SK-N-SH (cell line): ENCODE measurements around the gene POLR3C. TPM values are rescaled to one million over a fixed set of nuclear protein-coding genes. Genes with fewer than 3 reads are reported as not detected.

Experiments
- CTCF ChIA-PET: fragments of 300-600, 350-600 bp; formaldehyde crosslinking; extraction: SDS; loops from one replicate; lab custom pipeline; 2021; lab: Yijun Ruan, JAX
- POLR2A ChIA-PET: fragments of 350-600 bp; sonication (Branson Sonifier 250); formaldehyde crosslinking; extraction: SDS; loops from one replicate; lab custom pipeline; 2020; ENCODE audit warnings: antibody characterized with exemption, inconsistent platforms; lab: Yijun Ruan, JAX
- DNase-seq: peaks from one replicate; pipeline ENCODE4 v3.0.0; 2012
- H2AFZ ChIP-seq: fragments of 200-600 bp; sonication (generic); 2 replicates; pipeline ENCODE4 v1.8.1; 2016; ENCODE audit warnings: antibody characterized with exemption, mild to moderate bottlenecking, low read depth
- H3F3A ChIP-seq: fragments of 200-600 bp; sonication (generic); replicated peaks from 2 replicates; pipeline ENCODE3; 2016; ENCODE audit warnings: antibody characterized with exemption, mild to moderate bottlenecking; ENCODE audit not compliant: insufficient read depth
- H3K27ac ChIP-seq, 2 experiments: fragments of 200-500 bp in 1 of 2; fragments of 200-600 bp in 1 of 2; sonication (Bioruptor generic) in 1 of 2; sonication (generic), shearing (Covaris generic) in 1 of 2; 2 replicates each; pipeline versions ENCODE4 v1.5.1 to v1.6.1; 2014 to 2016; ENCODE audit warnings: low read depth in 2 of 2, inconsistent platforms in 1 of 2, low read length in 1 of 2, mild to moderate bottlenecking in 1 of 2, mixed read lengths in 1 of 2
- H3K27me3 ChIP-seq: fragments of 200-600 bp; sonication (generic), shearing (Covaris generic); 2 replicates; pipeline ENCODE4 v1.6.1; 2016; ENCODE audit warnings: mixed run types; ENCODE audit not compliant: insufficient read depth
- H3K36me3 ChIP-seq, 2 experiments: fragments of 200-500 bp in 1 of 2; fragments of 200-600 bp in 1 of 2; sonication (Bioruptor generic) in 1 of 2; sonication (generic) in 1 of 2; replicated peaks in 1 of 2; 2 replicates each; pipeline versions ENCODE3 to v1.5.1; 2014 to 2016; ENCODE audit warnings: low read length in 1 of 2, mild to moderate bottlenecking in 1 of 2; ENCODE audit not compliant: insufficient read depth in 2 of 2, control insufficient read depth in 1 of 2
- H3K4me1 ChIP-seq, 2 experiments: fragments of 200-500 bp in 1 of 2; fragments of 200-600 bp in 1 of 2; sonication (Bioruptor generic) in 1 of 2; sonication (generic), shearing (Covaris generic) in 1 of 2; 2 replicates each; pipeline versions ENCODE4 v1.5.1 to v1.6.1; 2014 to 2016; ENCODE audit warnings: low read depth in 1 of 2, low read length in 1 of 2, mixed run types in 1 of 2; ENCODE audit not compliant: insufficient read depth in 2 of 2, control insufficient read depth in 1 of 2
- H3K4me2 ChIP-seq: fragments of 200-600 bp; sonication (generic), shearing (Covaris generic); 2 replicates; pipeline ENCODE4 v1.6.1; 2017; ENCODE audit warnings: mixed run types
- H3K4me3 ChIP-seq, 2 experiments: fragments of 200-500 bp in 1 of 2; fragments of 200-600 bp in 1 of 2; sonication (Bioruptor generic) in 1 of 2; sonication (generic), shearing (Covaris generic) in 1 of 2; 2 replicates each; pipeline versions ENCODE4 v1.5.1 to v1.8.1; 2014 to 2016; ENCODE audit warnings: low read depth in 2 of 2, inconsistent platforms in 1 of 2, low read length in 1 of 2, mild to moderate bottlenecking in 1 of 2, mixed read lengths in 1 of 2, moderate library complexity in 1 of 2
- H3K79me2 ChIP-seq: fragments of 200-600 bp; sonication (generic); 2 replicates; pipeline ENCODE4 v1.8.1; 2017; ENCODE audit warnings: mild to moderate bottlenecking; ENCODE audit not compliant: insufficient read depth
- H3K9ac ChIP-seq: fragments of 200-600 bp; sonication (generic); 2 replicates; pipeline ENCODE4 v1.6.1; 2017; ENCODE audit warnings: mixed run types
- H3K9me2 ChIP-seq: fragments of 200-600 bp; sonication (generic); 2 replicates; pipeline ENCODE4 v1.6.1; 2017; ENCODE audit warnings: mixed run types
- H3K9me3 ChIP-seq: fragments of 200-600 bp; sonication (generic); 2 replicates; pipeline ENCODE4 v1.6.1; 2017; ENCODE audit warnings: mixed run types, mild to moderate bottlenecking, moderate library complexity
- H4K20me1 ChIP-seq: fragments of 200-600 bp; sonication (generic); 2 replicates; pipeline ENCODE4 v1.6.1; 2017; ENCODE audit warnings: mild to moderate bottlenecking, mixed run types; ENCODE audit not compliant: insufficient read depth
- CTCF ChIP-seq: fragments of 200-600 bp; sonication (generic); IDR thresholded peaks from 2 replicates; pipeline ENCODE4 v1.6.1; 2017; ENCODE audit warnings: antibody characterized with exemption, mild to moderate bottlenecking, moderate library complexity
- EP300 ChIP-seq, 2 experiments: IDR thresholded peaks; 2 replicates each; pipeline versions ENCODE4 v1.4.0 to v1.6.1; 2012; ENCODE audit warnings: borderline replicate concordance in 1 of 2, low read depth in 1 of 2, low read length in 1 of 2
- FOSL2 ChIP-seq: IDR thresholded peaks from 2 replicates; pipeline ENCODE4 v1.4.0; 2012; ENCODE audit warnings: low read depth, mild to moderate bottlenecking, moderate library complexity, borderline replicate concordance
- FOXM1 ChIP-seq: IDR thresholded peaks from 2 replicates; pipeline ENCODE4 v1.4.0; 2012; ENCODE audit warnings: low read depth, mild to moderate bottlenecking
- GABPA ChIP-seq: IDR thresholded peaks from 2 replicates; pipeline ENCODE4 v1.4.0; 2012; ENCODE audit warnings: low read depth, mild to moderate bottlenecking
- IRF3 ChIP-seq: fragments of 150-350 bp; IDR thresholded peaks from 2 replicates; pipeline ENCODE4 v1.6.1; 2016; ENCODE audit warnings: mild to moderate bottlenecking, low read depth, low read length
- MEF2A ChIP-seq: IDR thresholded peaks from 2 replicates; pipeline ENCODE4 v1.4.0; 2012; ENCODE audit warnings: low read depth, borderline replicate concordance
- RAD21 ChIP-seq: IDR thresholded peaks from 2 replicates; pipeline ENCODE4 v1.6.1; 2012; ENCODE audit warnings: mild to moderate bottlenecking, low read length
- REST ChIP-seq: IDR thresholded peaks from 2 replicates; pipeline ENCODE4 v1.6.1; 2012; ENCODE audit warnings: mild to moderate bottlenecking, low read depth, low read length, moderate library complexity
- RFX5 ChIP-seq: IDR thresholded peaks from 2 replicates; pipeline ENCODE4 v1.6.1; 2012; ENCODE audit warnings: mild to moderate bottlenecking, improper control_type of control experiment, low read length
- SIN3A ChIP-seq: IDR thresholded peaks from 2 replicates; pipeline ENCODE4 v1.6.1; 2012; ENCODE audit warnings: low read depth, mild to moderate bottlenecking, low read length, moderate library complexity, borderline replicate concordance
- SMC3 ChIP-seq: IDR thresholded peaks from 2 replicates; pipeline ENCODE4 v1.6.1; 2012; ENCODE audit warnings: low read depth, low read length, improper control_type of control experiment
- TCF12 ChIP-seq: IDR thresholded peaks from 2 replicates; pipeline ENCODE4 v1.4.0; 2012
- USF1 ChIP-seq: IDR thresholded peaks from 2 replicates; pipeline ENCODE4 v1.4.0; 2012; ENCODE audit warnings: low read depth, borderline replicate concordance
- USF2 ChIP-seq: fragments of 150-350 bp; IDR thresholded peaks from 2 replicates; pipeline ENCODE4 v1.6.1; 2017; ENCODE audit warnings: antibody characterized with exemption, low read length, low read depth, borderline replicate concordance
- ZBTB33 ChIP-seq: IDR thresholded peaks from 2 replicates; pipeline ENCODE4 v1.4.0; 2012; ENCODE audit warnings: low read depth, borderline replicate concordance
- WGBS: methylation state at CpG from one replicate; pipeline ENCODE4 v1.1.6; 2017; ENCODE audit warnings: low lambda C conversion rate; 5-methylcytosine and 5-hydroxymethylcytosine counted together
- polyA plus RNA-seq, 3 experiments: library from polyadenylated mRNA; depleted of rRNA; stranded (reverse); fragments of >200 nt; gene quantifications; 2 replicates each; pipeline ENCODE4 v1.2.3, GENCODE V29; 2012

Gene POLR3C
- polyA plus RNA-seq, 1 of the 3 experiments (the other 2 are of a cell fraction) = 34.1 TPM

GRCh38 chr1:145799806-145800205 is 24.2 kb upstream of the POLR3C start:
- H3K9me2 ChIP-seq = no peaks in the 10 kb centered on the region
- CTCF ChIA-PET = no interaction called here
- no peak overlapping the region for H3K4me2 ChIP-seq
- peaks cover 0 to 13% of the 10 kb centered on the region in 2 experiments for H3K36me3 ChIP-seq
- H3K4me1 ChIP-seq = peaks cover 0 to 14% of the 10 kb centered on the region in 2 experiments; a peak in 2 of 4 replicates
- 97% methylated on average over 2 of the region's 2 CpGs for WGBS
- POLR2A ChIA-PET = interaction anchor here (0.6 kb wide), 1 partner anchor 26 kb away, joined by 5 read pairs; no protein-coding TSS in a partner anchor
- H3K27me3 ChIP-seq = no peaks in the 10 kb centered on the region
- no peak overlapping the region for H3K9ac ChIP-seq
- H3K79me2 ChIP-seq = peaks cover 94% of the 10 kb centered on the region
- DNase-seq = no peak
- no peak overlapping the region for H2AFZ ChIP-seq
- H3K4me3 ChIP-seq = no peak overlapping the region
- H3F3A ChIP-seq = no peaks in the 10 kb centered on the region
- TF ChIP-seq USF1 = no peak
- TF ChIP-seq CTCF = no peak
- no peak for TF ChIP-seq EP300 (IDR thresholded peaks at IDR 0.05; ENCODE audit: borderline replicate concordance in 1 of 2, low read depth in 1 of 2, low read length in 1 of 2)
- TF ChIP-seq GABPA = no peak
- no peak for TF ChIP-seq ZBTB33
- no peak for TF ChIP-seq USF2
- TF ChIP-seq RFX5 = no peak
- TF ChIP-seq MEF2A = no peak
- no peak for TF ChIP-seq SIN3A
- TF ChIP-seq TCF12 = no peak
- no peak for TF ChIP-seq FOXM1
- no peak for TF ChIP-seq SMC3
- TF ChIP-seq REST = no peak
- TF ChIP-seq IRF3 = no peak
- TF ChIP-seq RAD21 = no peak
- no peak for TF ChIP-seq FOSL2
- H4K20me1 ChIP-seq = peaks cover 32% of the 10 kb centered on the region
- peaks cover 7% of the 10 kb centered on the region; the same call in 1 of the 2 replicates for H3K9me3 ChIP-seq
- H3K27ac ChIP-seq = no peak overlapping the region
